ENCODE data around the gene CHN2. TPM values are rescaled to one million over a fixed set of nuclear protein-coding genes. Genes with fewer than 3 reads are reported as not detected.

The CHN2 gene
- total RNA-seq, 1 experiment from 2014 or later = 5.0 TPM

DNA sequence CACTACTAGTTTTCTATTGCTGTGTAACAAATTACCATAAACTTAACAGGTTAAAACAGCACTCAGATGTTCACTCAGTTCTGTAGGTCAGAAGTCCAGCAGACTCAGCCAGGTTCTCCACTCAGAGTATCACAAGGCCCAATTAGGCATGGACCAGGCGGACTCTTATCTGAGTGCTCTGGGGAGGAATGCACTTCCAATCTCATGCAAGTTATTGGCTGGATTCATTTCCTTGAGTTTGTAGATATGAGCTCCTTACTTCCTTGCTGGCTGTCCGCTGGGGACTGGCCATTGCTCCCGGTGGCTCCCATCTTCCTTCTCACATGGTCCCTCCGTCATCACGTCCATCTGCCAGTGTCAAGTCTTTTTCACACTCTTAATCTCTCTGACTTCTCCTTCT, 232.0 kb downstream of the CHN2 start (continued):
- TF ChIP-seq, protein P1, sequence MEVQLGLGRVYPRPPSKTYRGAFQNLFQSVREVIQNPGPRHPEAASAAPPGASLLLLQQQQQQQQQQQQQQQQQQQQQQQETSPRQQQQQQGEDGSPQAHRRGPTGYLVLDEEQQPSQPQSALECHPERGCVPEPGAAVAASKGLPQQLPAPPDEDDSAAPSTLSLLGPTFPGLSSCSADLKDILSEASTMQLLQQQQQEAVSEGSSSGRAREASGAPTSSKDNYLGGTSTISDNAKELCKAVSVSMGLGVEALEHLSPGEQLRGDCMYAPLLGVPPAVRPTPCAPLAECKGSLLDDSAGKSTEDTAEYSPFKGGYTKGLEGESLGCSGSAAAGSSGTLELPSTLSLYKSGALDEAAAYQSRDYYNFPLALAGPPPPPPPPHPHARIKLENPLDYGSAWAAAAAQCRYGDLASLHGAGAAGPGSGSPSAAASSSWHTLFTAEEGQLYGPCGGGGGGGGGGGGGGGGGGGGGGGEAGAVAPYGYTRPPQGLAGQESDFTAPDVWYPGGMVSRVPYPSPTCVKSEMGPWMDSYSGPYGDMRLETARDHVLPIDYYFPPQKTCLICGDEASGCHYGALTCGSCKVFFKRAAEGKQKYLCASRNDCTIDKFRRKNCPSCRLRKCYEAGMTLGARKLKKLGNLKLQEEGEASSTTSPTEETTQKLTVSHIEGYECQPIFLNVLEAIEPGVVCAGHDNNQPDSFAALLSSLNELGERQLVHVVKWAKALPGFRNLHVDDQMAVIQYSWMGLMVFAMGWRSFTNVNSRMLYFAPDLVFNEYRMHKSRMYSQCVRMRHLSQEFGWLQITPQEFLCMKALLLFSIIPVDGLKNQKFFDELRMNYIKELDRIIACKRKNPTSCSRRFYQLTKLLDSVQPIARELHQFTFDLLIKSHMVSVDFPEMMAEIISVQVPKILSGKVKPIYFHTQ (CRISPR knock-in tag; IDR thresholded peaks at IDR 0.05) = no peak
- TF ChIP-seq KAT7 (CRISPR knock-in tag; IDR thresholded peaks at IDR 0.05; ENCODE audit: borderline replicate concordance) = no peak
- no peak for TF ChIP-seq SMAD3 (CRISPR knock-in tag; IDR thresholded peaks at IDR 0.05; ENCODE audit: borderline replicate concordance)
- TF ChIP-seq TEAD4 (CRISPR knock-in tag; IDR thresholded peaks at IDR 0.05) = no peak
- TF ChIP-seq, protein P2, sequence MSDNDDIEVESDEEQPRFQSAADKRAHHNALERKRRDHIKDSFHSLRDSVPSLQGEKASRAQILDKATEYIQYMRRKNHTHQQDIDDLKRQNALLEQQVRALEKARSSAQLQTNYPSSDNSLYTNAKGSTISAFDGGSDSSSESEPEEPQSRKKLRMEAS (CRISPR knock-in tag; IDR thresholded peaks at IDR 0.05) = no peak
- TF ChIP-seq MXD4 (CRISPR knock-in tag; IDR thresholded peaks at IDR 0.05; ENCODE audit: borderline replicate concordance) = no peak

DNA sequence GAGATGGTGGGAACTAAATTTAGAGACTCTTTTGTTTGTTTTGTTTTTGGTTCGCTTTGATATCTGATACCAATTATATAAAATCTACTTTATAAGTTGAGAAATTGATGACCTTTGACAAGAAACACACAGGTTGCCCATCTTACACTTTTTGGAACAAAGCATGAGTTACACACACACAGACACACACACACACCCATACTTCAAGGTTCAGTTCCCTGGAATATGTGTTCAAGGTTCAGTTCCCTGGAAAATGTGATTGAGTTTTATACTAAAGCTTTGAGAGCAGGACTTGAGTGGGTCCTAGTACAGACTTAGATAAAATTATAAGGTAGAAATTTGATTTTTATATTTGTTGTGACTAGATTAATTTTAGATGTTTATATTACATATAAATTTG, 234.8 kb downstream of the CHN2 start:
- H3K36me3 Mint-ChIP-seq = no peaks in the 10 kb centered on the region
- no peak overlapping the region for H3K4me3 Mint-ChIP-seq
- H3K4me1 Mint-ChIP-seq = peaks cover 8% of the 10 kb centered on the region
- H3K9me3 Mint-ChIP-seq = no peaks in the 10 kb centered on the region
- TF ChIP-seq, protein P3, sequence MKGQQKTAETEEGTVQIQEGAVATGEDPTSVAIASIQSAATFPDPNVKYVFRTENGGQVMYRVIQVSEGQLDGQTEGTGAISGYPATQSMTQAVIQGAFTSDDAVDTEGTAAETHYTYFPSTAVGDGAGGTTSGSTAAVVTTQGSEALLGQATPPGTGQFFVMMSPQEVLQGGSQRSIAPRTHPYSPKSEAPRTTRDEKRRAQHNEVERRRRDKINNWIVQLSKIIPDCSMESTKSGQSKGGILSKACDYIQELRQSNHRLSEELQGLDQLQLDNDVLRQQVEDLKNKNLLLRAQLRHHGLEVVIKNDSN (CRISPR knock-in tag; IDR thresholded peaks at IDR 0.05) = no peak
- TF ChIP-seq, protein P4, sequence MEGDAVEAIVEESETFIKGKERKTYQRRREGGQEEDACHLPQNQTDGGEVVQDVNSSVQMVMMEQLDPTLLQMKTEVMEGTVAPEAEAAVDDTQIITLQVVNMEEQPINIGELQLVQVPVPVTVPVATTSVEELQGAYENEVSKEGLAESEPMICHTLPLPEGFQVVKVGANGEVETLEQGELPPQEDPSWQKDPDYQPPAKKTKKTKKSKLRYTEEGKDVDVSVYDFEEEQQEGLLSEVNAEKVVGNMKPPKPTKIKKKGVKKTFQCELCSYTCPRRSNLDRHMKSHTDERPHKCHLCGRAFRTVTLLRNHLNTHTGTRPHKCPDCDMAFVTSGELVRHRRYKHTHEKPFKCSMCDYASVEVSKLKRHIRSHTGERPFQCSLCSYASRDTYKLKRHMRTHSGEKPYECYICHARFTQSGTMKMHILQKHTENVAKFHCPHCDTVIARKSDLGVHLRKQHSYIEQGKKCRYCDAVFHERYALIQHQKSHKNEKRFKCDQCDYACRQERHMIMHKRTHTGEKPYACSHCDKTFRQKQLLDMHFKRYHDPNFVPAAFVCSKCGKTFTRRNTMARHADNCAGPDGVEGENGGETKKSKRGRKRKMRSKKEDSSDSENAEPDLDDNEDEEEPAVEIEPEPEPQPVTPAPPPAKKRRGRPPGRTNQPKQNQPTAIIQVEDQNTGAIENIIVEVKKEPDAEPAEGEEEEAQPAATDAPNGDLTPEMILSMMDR (IDR thresholded peaks at IDR 0.05) = no peak
- no peak for TF ChIP-seq SMAD4 (CRISPR knock-in tag; IDR thresholded peaks at IDR 0.05)
- TF ChIP-seq, protein P5, sequence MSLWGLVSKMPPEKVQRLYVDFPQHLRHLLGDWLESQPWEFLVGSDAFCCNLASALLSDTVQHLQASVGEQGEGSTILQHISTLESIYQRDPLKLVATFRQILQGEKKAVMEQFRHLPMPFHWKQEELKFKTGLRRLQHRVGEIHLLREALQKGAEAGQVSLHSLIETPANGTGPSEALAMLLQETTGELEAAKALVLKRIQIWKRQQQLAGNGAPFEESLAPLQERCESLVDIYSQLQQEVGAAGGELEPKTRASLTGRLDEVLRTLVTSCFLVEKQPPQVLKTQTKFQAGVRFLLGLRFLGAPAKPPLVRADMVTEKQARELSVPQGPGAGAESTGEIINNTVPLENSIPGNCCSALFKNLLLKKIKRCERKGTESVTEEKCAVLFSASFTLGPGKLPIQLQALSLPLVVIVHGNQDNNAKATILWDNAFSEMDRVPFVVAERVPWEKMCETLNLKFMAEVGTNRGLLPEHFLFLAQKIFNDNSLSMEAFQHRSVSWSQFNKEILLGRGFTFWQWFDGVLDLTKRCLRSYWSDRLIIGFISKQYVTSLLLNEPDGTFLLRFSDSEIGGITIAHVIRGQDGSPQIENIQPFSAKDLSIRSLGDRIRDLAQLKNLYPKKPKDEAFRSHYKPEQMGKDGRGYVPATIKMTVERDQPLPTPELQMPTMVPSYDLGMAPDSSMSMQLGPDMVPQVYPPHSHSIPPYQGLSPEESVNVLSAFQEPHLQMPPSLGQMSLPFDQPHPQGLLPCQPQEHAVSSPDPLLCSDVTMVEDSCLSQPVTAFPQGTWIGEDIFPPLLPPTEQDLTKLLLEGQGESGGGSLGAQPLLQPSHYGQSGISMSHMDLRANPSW (CRISPR knock-in tag; conservative IDR thresholded peaks at IDR 0.05; ENCODE audit: low read depth) = no peak
- no peak for TF ChIP-seq MXD4 (CRISPR knock-in tag; IDR thresholded peaks at IDR 0.05; ENCODE audit: borderline replicate concordance)
- no peak for TF ChIP-seq TP53 (CRISPR knock-in tag; IDR thresholded peaks at IDR 0.05)
- TF ChIP-seq, protein P6, sequence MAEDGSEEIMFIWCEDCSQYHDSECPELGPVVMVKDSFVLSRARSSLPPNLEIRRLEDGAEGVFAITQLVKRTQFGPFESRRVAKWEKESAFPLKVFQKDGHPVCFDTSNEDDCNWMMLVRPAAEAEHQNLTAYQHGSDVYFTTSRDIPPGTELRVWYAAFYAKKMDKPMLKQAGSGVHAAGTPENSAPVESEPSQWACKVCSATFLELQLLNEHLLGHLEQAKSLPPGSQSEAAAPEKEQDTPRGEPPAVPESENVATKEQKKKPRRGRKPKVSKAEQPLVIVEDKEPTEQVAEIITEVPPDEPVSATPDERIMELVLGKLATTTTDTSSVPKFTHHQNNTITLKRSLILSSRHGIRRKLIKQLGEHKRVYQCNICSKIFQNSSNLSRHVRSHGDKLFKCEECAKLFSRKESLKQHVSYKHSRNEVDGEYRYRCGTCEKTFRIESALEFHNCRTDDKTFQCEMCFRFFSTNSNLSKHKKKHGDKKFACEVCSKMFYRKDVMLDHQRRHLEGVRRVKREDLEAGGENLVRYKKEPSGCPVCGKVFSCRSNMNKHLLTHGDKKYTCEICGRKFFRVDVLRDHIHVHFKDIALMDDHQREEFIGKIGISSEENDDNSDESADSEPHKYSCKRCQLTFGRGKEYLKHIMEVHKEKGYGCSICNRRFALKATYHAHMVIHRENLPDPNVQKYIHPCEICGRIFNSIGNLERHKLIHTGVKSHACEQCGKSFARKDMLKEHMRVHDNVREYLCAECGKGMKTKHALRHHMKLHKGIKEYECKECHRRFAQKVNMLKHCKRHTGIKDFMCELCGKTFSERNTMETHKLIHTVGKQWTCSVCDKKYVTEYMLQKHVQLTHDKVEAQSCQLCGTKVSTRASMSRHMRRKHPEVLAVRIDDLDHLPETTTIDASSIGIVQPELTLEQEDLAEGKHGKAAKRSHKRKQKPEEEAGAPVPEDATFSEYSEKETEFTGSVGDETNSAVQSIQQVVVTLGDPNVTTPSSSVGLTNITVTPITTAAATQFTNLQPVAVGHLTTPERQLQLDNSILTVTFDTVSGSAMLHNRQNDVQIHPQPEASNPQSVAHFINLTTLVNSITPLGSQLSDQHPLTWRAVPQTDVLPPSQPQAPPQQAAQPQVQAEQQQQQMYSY (CRISPR knock-in tag; IDR thresholded peaks at IDR 0.05) = no peak
- TF ChIP-seq NR2C2 (CRISPR knock-in tag; IDR thresholded peaks at IDR 0.05) = no peak
- no peak for ATAC-seq
- CTCF ChIA-PET = interaction anchor here (1.5 kb wide), 1 partner anchor 240 kb away, joined by 3 read pairs; no protein-coding TSS in a partner anchor
- H3K27me3 Mint-ChIP-seq (ENCODE audit: low read depth) = no peaks in the 10 kb centered on the region
- POLR2A ChIA-PET = no interaction called here
- DNase-seq (ENCODE audit: low spot score) = no peak
- no peak overlapping the region for H3K27ac Mint-ChIP-seq

All from WTC11 (cell line).